ENCODE results near the gene AKR1C4. TPM values are rescaled to one million over a fixed set of nuclear protein-coding genes. Genes with fewer than 3 reads are reported as not detected.
"Not testable (repeated sequence)": the region's sequence is repeated elsewhere in the genome, so short reads cannot be mapped to it uniquely, and the experiment has no call there.

Gene AKR1C4
- total RNA-seq, 2 experiments from 2014 or later: not detected

DNA sequence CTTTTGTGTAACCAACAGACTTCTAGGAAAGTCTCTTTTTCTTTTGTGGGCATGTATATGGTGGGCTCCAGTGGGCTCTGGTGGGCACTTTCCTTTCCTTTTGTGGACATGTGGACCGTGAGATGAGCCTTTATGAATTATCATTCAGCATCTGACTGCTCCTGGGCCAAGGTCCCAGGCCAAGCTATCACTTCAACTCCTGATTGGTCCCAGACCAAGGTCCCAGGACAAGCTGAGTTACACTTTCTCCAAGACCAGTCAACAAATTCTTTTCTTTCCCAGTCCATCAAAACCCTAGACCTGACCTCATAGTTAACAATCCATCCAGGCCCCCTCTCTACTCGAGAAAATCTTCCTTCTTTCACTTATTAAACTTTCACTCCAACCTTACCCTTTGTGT lies 12.7 kb upstream of the AKR1C4 start:
- Mint-ChIP-seq H3K27ac (no peak overlapping the region), H3K4me1 (no peaks in the 10 kb centered on the region), H3K9me3 (ENCODE audit: low read depth) (no peaks in the 10 kb centered on the region), H3K4me3 (no peak overlapping the region), H3K36me3 (no peaks in the 10 kb centered on the region), H3K27me3 (no peaks in the 10 kb centered on the region)
- no peak for DNase-seq
- no peak for ATAC-seq
- CTCF ChIA-PET: no interaction called here

GRCh38 chr10:5184987-5185775 lies 11.5 kb upstream of the AKR1C4 start, which contains the start of gene AKR1C8:
Gene AKR1C8 (minus strand): TSS chr10:5185150. CDS start chr10:5185104, 46 bp downstream.
- peaks cover 5% of the 10 kb centered on the region for H3K27me3 Mint-ChIP-seq
- no peaks in the 10 kb centered on the region for H3K4me1 Mint-ChIP-seq
- no peak within 1 kb of the TSS for H3K27ac Mint-ChIP-seq
- H3K36me3 Mint-ChIP-seq: no peaks in the 10 kb centered on the region
- CTCF ChIA-PET: no interaction called here
- ATAC-seq: no peak
- no peaks in the 10 kb centered on the region for H3K9me3 Mint-ChIP-seq (ENCODE audit: low read depth)
- DNase-seq: no peak
- H3K4me3 Mint-ChIP-seq: no peak within 1 kb of the TSS

DNA sequence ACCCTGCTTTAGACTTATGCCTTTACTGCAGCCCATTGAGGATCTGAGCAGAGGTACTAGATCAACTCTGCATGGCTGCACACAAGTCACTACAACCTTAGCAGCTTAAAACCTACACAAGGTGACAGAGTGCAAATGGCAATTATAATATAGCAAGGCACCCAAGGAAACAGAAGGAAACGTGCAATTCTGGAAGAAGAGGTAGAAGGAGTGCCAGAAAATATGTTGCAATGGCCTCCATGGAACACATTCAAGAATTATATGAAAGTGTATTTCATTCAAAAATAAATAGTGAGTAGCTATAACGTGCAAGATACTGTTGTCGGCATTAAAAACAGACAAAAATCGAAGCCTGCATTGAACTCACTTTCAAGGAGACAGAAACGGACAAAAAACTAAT lies 8.8 kb upstream of the AKR1C4 start:
- H3K27me3 Mint-ChIP-seq: peaks cover 5% of the 10 kb centered on the region
- DNase-seq (no peak), ATAC-seq (no peak)
- H3K27ac Mint-ChIP-seq: no peak overlapping the region
- no peak overlapping the region for H3K4me3 Mint-ChIP-seq
- H3K9me3 Mint-ChIP-seq (ENCODE audit: low read depth): no peaks in the 10 kb centered on the region
- CTCF ChIA-PET: no interaction called here
- H3K36me3 Mint-ChIP-seq: no peaks in the 10 kb centered on the region
- no peaks in the 10 kb centered on the region for H3K4me1 Mint-ChIP-seq

DNA sequence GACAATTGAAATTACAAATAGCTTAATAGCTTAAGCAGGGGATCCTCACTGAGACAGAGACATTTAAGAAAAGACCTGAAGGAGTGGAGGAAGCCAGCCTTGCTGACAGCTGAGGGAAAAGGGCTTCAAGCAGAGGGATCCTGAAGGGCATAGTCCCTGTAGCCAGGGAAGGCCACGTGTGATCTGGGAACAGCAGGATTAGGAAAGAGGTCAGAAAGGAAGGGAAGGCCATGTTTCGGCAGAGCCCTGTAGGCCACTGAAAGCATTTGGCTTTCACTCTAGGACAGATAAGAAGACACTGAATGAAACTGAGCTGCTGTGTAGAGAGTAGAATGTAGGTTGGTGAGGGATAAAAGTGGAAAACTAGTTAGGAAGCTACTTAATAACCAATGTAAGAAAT lies 8.3 kb upstream of the AKR1C4 start:
- H3K36me3 Mint-ChIP-seq: no peaks in the 10 kb centered on the region
- no peaks in the 10 kb centered on the region for H3K9me3 Mint-ChIP-seq (ENCODE audit: low read depth)
- H3K4me3 Mint-ChIP-seq: no peak overlapping the region
- no peaks in the 10 kb centered on the region for H3K4me1 Mint-ChIP-seq
- no peak for DNase-seq
- no peak for ATAC-seq
- H3K27me3 Mint-ChIP-seq: peaks cover 5% of the 10 kb centered on the region
- no peak overlapping the region for H3K27ac Mint-ChIP-seq
- CTCF ChIA-PET: no interaction called here

- CTCF ChIA-PET: no interaction called here
- Mint-ChIP-seq H3K4me3 (no peak overlapping the region), H3K27ac (no peak overlapping the region), H3K36me3 (no peaks in the 10 kb centered on the region), H3K4me1 (no peaks in the 10 kb centered on the region), H3K9me3 (ENCODE audit: low read depth) (no peaks in the 10 kb centered on the region), H3K27me3 (peaks cover 4% of the 10 kb centered on the region)
- ATAC-seq (no peak), DNase-seq (no peak)
Observed at GRCh38 chr10:5194431-5194830, 2.2 kb upstream of the AKR1C4 start.

- ATAC-seq: no peak
- H3K27ac Mint-ChIP-seq: no peak overlapping the region
- H3K36me3 Mint-ChIP-seq: no peaks in the 10 kb centered on the region
- H3K9me3 Mint-ChIP-seq (ENCODE audit: low read depth): no peaks in the 10 kb centered on the region
- DNase-seq: no peak
- no peaks in the 10 kb centered on the region for H3K27me3 Mint-ChIP-seq
- no peaks in the 10 kb centered on the region for H3K4me1 Mint-ChIP-seq
- H3K4me3 Mint-ChIP-seq: no peak overlapping the region
- CTCF ChIA-PET: no interaction called here
Observed at GRCh38 chr10:5195727-5196374, 786 bp upstream of the AKR1C4 start.

DNA sequence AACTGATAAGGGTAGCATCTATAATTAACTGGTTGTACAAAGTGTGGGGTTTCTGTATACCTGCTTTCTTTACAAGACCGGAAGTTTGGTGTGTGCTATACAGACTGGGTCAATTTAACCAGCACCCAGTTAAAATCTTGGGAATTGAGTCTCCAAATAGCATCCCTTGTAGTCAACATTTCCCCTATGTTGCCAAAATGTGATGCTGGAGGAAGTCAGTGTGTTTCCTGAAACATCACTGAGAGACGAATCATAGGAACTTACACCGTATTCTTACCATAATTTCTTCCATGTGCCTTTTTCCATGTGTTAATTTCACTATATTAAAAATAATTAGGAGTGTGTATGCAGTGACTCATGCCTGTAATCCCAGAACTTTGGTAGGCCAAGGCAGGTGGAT lies 1.7 kb downstream of the AKR1C4 start:
- Mint-ChIP-seq H3K36me3 (no peaks in the 10 kb centered on the region), H3K27me3 (no peaks in the 10 kb centered on the region), H3K4me1 (no peaks in the 10 kb centered on the region), H3K9me3 (ENCODE audit: low read depth) (no peaks in the 10 kb centered on the region), H3K4me3 (no peak overlapping the region), H3K27ac (no peak overlapping the region)
- DNase-seq (no peak), ATAC-seq (no peak)
- CTCF ChIA-PET: no interaction called here

- no peak for ATAC-seq
- Mint-ChIP-seq H3K4me1 (no peaks in the 10 kb centered on the region), H3K36me3 (no peaks in the 10 kb centered on the region), H3K27me3 (no peaks in the 10 kb centered on the region), H3K27ac (no peak overlapping the region), H3K4me3 (no peak overlapping the region), H3K9me3 (ENCODE audit: low read depth) (no peaks in the 10 kb centered on the region)
- no peak for DNase-seq
- CTCF ChIA-PET: no interaction called here
Observed at GRCh38 chr10:5199398-5199797, 2.8 kb downstream of the AKR1C4 start.

DNA sequence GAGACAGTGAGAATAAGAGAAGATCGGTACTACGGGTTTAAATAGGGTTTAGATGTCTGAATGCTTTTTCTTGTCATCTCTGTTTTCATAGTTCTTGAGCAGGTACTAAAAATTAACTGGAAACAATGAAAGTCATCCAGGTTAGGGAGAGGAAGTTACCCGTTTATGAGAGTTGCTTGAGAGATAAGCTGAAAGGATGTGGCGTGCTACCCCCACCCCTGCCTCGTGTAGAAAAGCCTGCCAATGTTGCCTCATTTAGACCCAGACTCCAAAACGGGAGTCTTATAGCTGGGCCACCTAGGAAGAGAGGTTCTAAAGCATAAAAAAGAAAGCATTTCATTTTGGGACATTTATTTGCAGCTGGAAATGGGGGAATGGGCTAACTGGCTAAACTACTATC lies 10.2 kb downstream of the AKR1C4 start:
- no peaks in the 10 kb centered on the region for H3K36me3 Mint-ChIP-seq
- H3K27ac Mint-ChIP-seq: no peak overlapping the region
- no peak overlapping the region for H3K4me3 Mint-ChIP-seq
- CTCF ChIA-PET: no interaction called here
- H3K4me1 Mint-ChIP-seq: no peaks in the 10 kb centered on the region
- DNase-seq (no peak), ATAC-seq (no peak)
- no peaks in the 10 kb centered on the region for H3K9me3 Mint-ChIP-seq (ENCODE audit: low read depth)
- no peaks in the 10 kb centered on the region for H3K27me3 Mint-ChIP-seq

- H3K4me3 Mint-ChIP-seq; H3K27ac Mint-ChIP-seq; H3K36me3 Mint-ChIP-seq; H3K9me3 Mint-ChIP-seq (ENCODE audit: low read depth); ATAC-seq; DNase-seq; H3K4me1 Mint-ChIP-seq; CTCF ChIA-PET; H3K27me3 Mint-ChIP-seq: not testable (repeated sequence)
Observed at GRCh38 chr10:5209776-5210175, 13.1 kb downstream of the AKR1C4 start.

GRCh38 chr10:5210261-5210660 lies 13.6 kb downstream of the AKR1C4 start:
- H3K9me3 Mint-ChIP-seq (ENCODE audit: low read depth); H3K36me3 Mint-ChIP-seq; DNase-seq; ATAC-seq; H3K27ac Mint-ChIP-seq; CTCF ChIA-PET; H3K27me3 Mint-ChIP-seq; H3K4me1 Mint-ChIP-seq; H3K4me3 Mint-ChIP-seq: not testable (repeated sequence)

GRCh38 chr10:5211696-5212536 lies 15.3 kb downstream of the AKR1C4 start:
- Mint-ChIP-seq H3K27me3 (no peaks in the 10 kb centered on the region), H3K36me3 (no peaks in the 10 kb centered on the region), H3K9me3 (ENCODE audit: low read depth) (no peaks in the 10 kb centered on the region), H3K4me1 (no peaks in the 10 kb centered on the region), H3K27ac (no peak overlapping the region), H3K4me3 (no peak overlapping the region)
- DNase-seq: no peak
- CTCF ChIA-PET: no interaction called here
- no peak for ATAC-seq

- Mint-ChIP-seq H3K4me1 (no peaks in the 10 kb centered on the region), H3K27me3 (no peaks in the 10 kb centered on the region), H3K4me3 (no peak overlapping the region), H3K36me3 (no peaks in the 10 kb centered on the region), H3K27ac (no peak overlapping the region), H3K9me3 (ENCODE audit: low read depth) (no peaks in the 10 kb centered on the region)
- DNase-seq (no peak), ATAC-seq (no peak)
- CTCF ChIA-PET: no interaction called here
Observed at GRCh38 chr10:5216801-5217200, 20.2 kb downstream of the AKR1C4 start.

- Mint-ChIP-seq H3K27me3 (no peaks in the 10 kb centered on the region), H3K36me3 (no peaks in the 10 kb centered on the region), H3K4me3 (no peak overlapping the region), H3K9me3 (ENCODE audit: low read depth) (peaks cover 4% of the 10 kb centered on the region), H3K27ac (no peak overlapping the region), H3K4me1 (no peaks in the 10 kb centered on the region)
- CTCF ChIA-PET: no interaction called here
- DNase-seq: no peak
- no peak for ATAC-seq
Observed at GRCh38 chr10:5219262-5219661, 22.6 kb downstream of the AKR1C4 start.

Measured in activated CD8-positive, alpha-beta memory T cell treated with anti-CD3 and anti-CD28 coated beads, Interleukin-2, amount 10 ng/mL, durations not matched to agents 7 days and 5 days (primary cell).